HEK293 (cell line): ENCODE results near the gene TNFAIP1.

Experiments
- EGR2 ChIP-seq: fragments of 450-650 bp; formaldehyde crosslinking; IDR thresholded peaks from 2 replicates; pipeline ENCODE4 v1.5.1; 2016; ENCODE audit warnings: low read depth, missing biosample characterization, missing genetic modification characterization
- GFI1B ChIP-seq: fragments of 450-650 bp; formaldehyde crosslinking; IDR thresholded peaks from 2 replicates; pipeline ENCODE4 v1.5.1; 2016; ENCODE audit warnings: missing biosample characterization, missing genetic modification characterization
- GLIS1 ChIP-seq: fragments of 450-650 bp; formaldehyde crosslinking; IDR thresholded peaks from 2 replicates; pipeline ENCODE4 v1.5.1; 2016; ENCODE audit warnings: missing biosample characterization, missing genetic modification characterization
- PATZ1 ChIP-seq: fragments of 450-650 bp; formaldehyde crosslinking; IDR thresholded peaks from 2 replicates; pipeline ENCODE4 v1.5.1; 2016; ENCODE audit warnings: missing biosample characterization, missing genetic modification characterization
- SP3 ChIP-seq: fragments of 450-650 bp; formaldehyde crosslinking; IDR thresholded peaks from 2 replicates; pipeline ENCODE4 v1.5.1; 2016; ENCODE audit warnings: missing biosample characterization, missing genetic modification characterization
- ZBTB6 ChIP-seq: fragments of 450-650 bp; formaldehyde crosslinking; IDR thresholded peaks from 2 replicates; pipeline ENCODE4 v1.5.1; 2017; ENCODE audit warnings: missing biosample characterization, missing genetic modification characterization
- ZFP41 ChIP-seq: fragments of 450-650 bp; formaldehyde crosslinking; IDR thresholded peaks from 2 replicates; pipeline ENCODE4 v1.5.1; 2016; ENCODE audit warnings: missing biosample characterization, missing genetic modification characterization, borderline replicate concordance
- ZNF10 ChIP-seq: fragments of 450-650 bp; formaldehyde crosslinking; IDR thresholded peaks from 2 replicates; pipeline ENCODE4 v1.5.1; 2017; ENCODE audit warnings: missing biosample characterization, missing genetic modification characterization
- ZNF148 ChIP-seq: fragments of 450-650 bp; formaldehyde crosslinking; IDR thresholded peaks from 2 replicates; pipeline ENCODE4 v1.5.0; 2017; ENCODE audit warnings: missing biosample characterization, missing genetic modification characterization, borderline replicate concordance
- ZNF155 ChIP-seq: fragments of 450-650 bp; formaldehyde crosslinking; IDR thresholded peaks from 2 replicates; pipeline ENCODE4 v1.5.1; 2016; ENCODE audit warnings: missing biosample characterization, missing genetic modification characterization
- ZNF174 ChIP-seq: fragments of 450-650 bp; formaldehyde crosslinking; IDR thresholded peaks from 2 replicates; pipeline ENCODE4 v1.5.0; 2017; ENCODE audit warnings: missing biosample characterization, mild to moderate bottlenecking, missing genetic modification characterization
- ZNF221 ChIP-seq: fragments of 450-650 bp; formaldehyde crosslinking; IDR thresholded peaks from 2 replicates; pipeline ENCODE4 v1.5.1; 2017; ENCODE audit warnings: missing biosample characterization, missing genetic modification characterization, borderline replicate concordance
- ZNF274 ChIP-seq, 2 experiments: fragments of 200-500 bp in 1 of 2; fragments of 450-650 bp in 1 of 2; sonication (Bioruptor generic) in 1 of 2; formaldehyde crosslinking in 1 of 2; IDR thresholded peaks; 2 replicates each; pipeline versions ENCODE4 v1.5.1 to v1.6.1; 2014 to 2016; ENCODE audit warnings: borderline replicate concordance in 1 of 2, inconsistent platforms in 1 of 2, low read length in 1 of 2, missing biosample characterization in 1 of 2, missing genetic modification characterization in 1 of 2
- ZNF433 ChIP-seq: fragments of 450-650 bp; formaldehyde crosslinking; IDR thresholded peaks from 2 replicates; pipeline ENCODE4 v1.5.1; 2016; ENCODE audit warnings: missing biosample characterization, missing genetic modification characterization, low read depth
- ZNF530 ChIP-seq: fragments of 450-650 bp; formaldehyde crosslinking; IDR thresholded peaks from 2 replicates; pipeline ENCODE4 v1.5.1; 2016; ENCODE audit warnings: low read depth, missing biosample characterization, missing genetic modification characterization
- ZNF548 ChIP-seq: fragments of 450-650 bp; formaldehyde crosslinking; IDR thresholded peaks from 2 replicates; pipeline ENCODE4 v1.5.1; 2016; ENCODE audit warnings: missing biosample characterization, missing genetic modification characterization
- ZNF549 ChIP-seq: fragments of 450-650 bp; IDR thresholded peaks from 2 replicates; pipeline ENCODE4 v1.5.1; 2018; ENCODE audit warnings: missing biosample characterization, missing genetic modification characterization, mild to moderate bottlenecking, inconsistent platforms, moderate library complexity
- ZNF580 ChIP-seq: fragments of 450-650 bp; formaldehyde crosslinking; IDR thresholded peaks from 2 replicates; pipeline ENCODE4 v1.5.1; 2016; ENCODE audit warnings: missing biosample characterization, missing genetic modification characterization
- ZNF837 ChIP-seq: fragments of 450-650 bp; formaldehyde crosslinking; IDR thresholded peaks from 2 replicates; pipeline ENCODE4 v1.5.1; 2016; ENCODE audit warnings: missing biosample characterization, missing genetic modification characterization
- ZNF843 ChIP-seq: fragments of 450-650 bp; formaldehyde crosslinking; IDR thresholded peaks from 2 replicates; pipeline ENCODE4 v1.5.1; 2016; ENCODE audit warnings: missing biosample characterization, missing genetic modification characterization
- ZSCAN5A ChIP-seq: fragments of 450-650 bp; formaldehyde crosslinking; IDR thresholded peaks from 2 replicates; pipeline ENCODE4 v1.5.1; 2016; ENCODE audit warnings: missing biosample characterization, missing genetic modification characterization
- TF ChIP-seq, protein P1 (sequence below): fragments of 450-650 bp; formaldehyde crosslinking; conservative IDR thresholded peaks from 2 replicates; pipeline ENCODE4 v1.5.1; 2016; ENCODE audit warnings: low read depth, missing biosample characterization, missing genetic modification characterization
- TF ChIP-seq, protein P2 (sequence below): fragments of 450-650 bp; formaldehyde crosslinking; IDR thresholded peaks from 2 replicates; pipeline ENCODE4 v1.5.1; 2017; ENCODE audit warnings: missing biosample characterization, missing genetic modification characterization

TNFAIP1 gene

GRCh38 chr17:28371245-28372202 lies 36.0 kb downstream of the TNFAIP1 start, which contains the start of gene SARM1 (continued):
- TF ChIP-seq, protein P1, sequence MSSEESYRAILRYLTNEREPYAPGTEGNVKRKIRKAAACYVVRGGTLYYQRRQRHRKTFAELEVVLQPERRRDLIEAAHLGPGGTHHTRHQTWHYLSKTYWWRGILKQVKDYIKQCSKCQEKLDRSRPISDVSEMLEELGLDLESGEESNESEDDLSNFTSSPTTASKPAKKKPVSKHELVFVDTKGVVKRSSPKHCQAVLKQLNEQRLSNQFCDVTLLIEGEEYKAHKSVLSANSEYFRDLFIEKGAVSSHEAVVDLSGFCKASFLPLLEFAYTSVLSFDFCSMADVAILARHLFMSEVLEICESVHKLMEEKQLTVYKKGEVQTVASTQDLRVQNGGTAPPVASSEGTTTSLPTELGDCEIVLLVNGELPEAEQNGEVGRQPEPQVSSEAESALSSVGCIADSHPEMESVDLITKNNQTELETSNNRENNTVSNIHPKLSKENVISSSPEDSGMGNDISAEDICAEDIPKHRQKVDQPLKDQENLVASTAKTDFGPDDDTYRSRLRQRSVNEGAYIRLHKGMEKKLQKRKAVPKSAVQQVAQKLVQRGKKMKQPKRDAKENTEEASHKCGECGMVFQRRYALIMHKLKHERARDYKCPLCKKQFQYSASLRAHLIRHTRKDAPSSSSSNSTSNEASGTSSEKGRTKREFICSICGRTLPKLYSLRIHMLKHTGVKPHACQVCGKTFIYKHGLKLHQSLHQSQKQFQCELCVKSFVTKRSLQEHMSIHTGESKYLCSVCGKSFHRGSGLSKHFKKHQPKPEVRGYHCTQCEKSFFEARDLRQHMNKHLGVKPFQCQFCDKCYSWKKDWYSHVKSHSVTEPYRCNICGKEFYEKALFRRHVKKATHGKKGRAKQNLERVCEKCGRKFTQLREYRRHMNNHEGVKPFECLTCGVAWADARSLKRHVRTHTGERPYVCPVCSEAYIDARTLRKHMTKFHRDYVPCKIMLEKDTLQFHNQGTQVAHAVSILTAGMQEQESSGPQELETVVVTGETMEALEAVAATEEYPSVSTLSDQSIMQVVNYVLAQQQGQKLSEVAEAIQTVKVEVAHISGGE, result peak; percentile 43
- TF ChIP-seq ZNF221, result no peak
- peak; percentile 73; the same call in 1 of the 2 replicates for TF ChIP-seq ZNF580
- TF ChIP-seq ZNF174 (tag by site-specific recombination), result no peak
- TF ChIP-seq GFI1B (tag by site-specific recombination), result no peak
- peak; percentile 66 for TF ChIP-seq ZNF843 (tag by site-specific recombination)
- TF ChIP-seq, protein P2, sequence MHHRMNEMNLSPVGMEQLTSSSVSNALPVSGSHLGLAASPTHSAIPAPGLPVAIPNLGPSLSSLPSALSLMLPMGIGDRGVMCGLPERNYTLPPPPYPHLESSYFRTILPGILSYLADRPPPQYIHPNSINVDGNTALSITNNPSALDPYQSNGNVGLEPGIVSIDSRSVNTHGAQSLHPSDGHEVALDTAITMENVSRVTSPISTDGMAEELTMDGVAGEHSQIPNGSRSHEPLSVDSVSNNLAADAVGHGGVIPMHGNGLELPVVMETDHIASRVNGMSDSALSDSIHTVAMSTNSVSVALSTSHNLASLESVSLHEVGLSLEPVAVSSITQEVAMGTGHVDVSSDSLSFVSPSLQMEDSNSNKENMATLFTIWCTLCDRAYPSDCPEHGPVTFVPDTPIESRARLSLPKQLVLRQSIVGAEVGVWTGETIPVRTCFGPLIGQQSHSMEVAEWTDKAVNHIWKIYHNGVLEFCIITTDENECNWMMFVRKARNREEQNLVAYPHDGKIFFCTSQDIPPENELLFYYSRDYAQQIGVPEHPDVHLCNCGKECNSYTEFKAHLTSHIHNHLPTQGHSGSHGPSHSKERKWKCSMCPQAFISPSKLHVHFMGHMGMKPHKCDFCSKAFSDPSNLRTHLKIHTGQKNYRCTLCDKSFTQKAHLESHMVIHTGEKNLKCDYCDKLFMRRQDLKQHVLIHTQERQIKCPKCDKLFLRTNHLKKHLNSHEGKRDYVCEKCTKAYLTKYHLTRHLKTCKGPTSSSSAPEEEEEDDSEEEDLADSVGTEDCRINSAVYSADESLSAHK (tag by site-specific recombination), result 0 out of 2 replicates have a peak, but pooled peaks have one; percentile 13
- no peak; the same call in 1 of the 2 replicates for TF ChIP-seq ZNF10
- no peak for TF ChIP-seq ZNF433 (tag by site-specific recombination)
- TF ChIP-seq ZBTB6 (tag by site-specific recombination), result no peak
- TF ChIP-seq ZNF148 (tag by site-specific recombination), result no peak
- peak; percentile 91 for TF ChIP-seq SP3 (tag by site-specific recombination)
- no peak for TF ChIP-seq ZNF155 (tag by site-specific recombination)
- TF ChIP-seq PATZ1 (tag by site-specific recombination), result peak; percentile 72
- no peak for TF ChIP-seq ZNF530
- TF ChIP-seq ZNF548, result no peak
- peak; percentile 74 for TF ChIP-seq GLIS1 (tag by site-specific recombination)
- TF ChIP-seq ZFP41 (tag by site-specific recombination), result no peak
- no peak for TF ChIP-seq ZNF274 (IDR thresholded peaks at IDR 0.05; ENCODE audit: low read length)
- TF ChIP-seq ZNF274 (tag by site-specific recombination; IDR thresholded peaks at IDR 0.05; ENCODE audit: borderline replicate concordance), result no peak
- TF ChIP-seq ZNF837 (tag by site-specific recombination), result no peak
- peak; percentile 95 for TF ChIP-seq EGR2 (tag by site-specific recombination)
- peak; percentile 63; the same call in 1 of the 2 replicates for TF ChIP-seq ZSCAN5A
- no peak for TF ChIP-seq ZNF549 (tag by site-specific recombination)
